H1 (cell line): ENCODE data around the gene HENMT1. TPM values are rescaled to one million over a fixed set of nuclear protein-coding genes. Genes with fewer than 3 reads are reported as not detected.

Experiments used
- CTCF ChIA-PET: fragments of 300-600 bp; sonication (Branson Sonifier 250); formaldehyde crosslinking; loops from one replicate; lab custom pipeline; 2021; ENCODE audit not compliant: partially characterized antibody; lab: Charles Lee
- POLR2A ChIA-PET: fragments of 300-600 bp; sonication (Branson Sonifier 250); formaldehyde crosslinking; loops from one replicate; lab custom pipeline; 2021; ENCODE audit warnings: inconsistent platforms; ENCODE audit not compliant: partially characterized antibody; lab: Charles Lee
- DNase-seq, 2 experiments: peaks; one replicate each; pipeline versions ENCODE4 v3.0.0 to v3.0.0-alpha.2; 2010 to 2022; ENCODE audit warnings: low spot score in 2 of 2, low read depth in 1 of 2, mixed read lengths in 1 of 2
- FAIRE-seq: peaks from 2 replicates; lab custom pipeline; 2011; peaks lifted over from hg19 to GRCh38; lab: Jason Lieb, UNC
- H2AFZ ChIP-seq: 2 replicates; pipeline ENCODE4 v1.8.1; 2012; ENCODE audit warnings: low read length, inconsistent platforms
- H2AK5ac ChIP-seq: 2 replicates; pipeline ENCODE4 v1.6.1; 2013; ENCODE audit warnings: low read depth, low read length
- H2BK120ac ChIP-seq: replicated peaks from 2 replicates; pipeline ENCODE3; 2013; ENCODE audit warnings: low read depth, low read length, inconsistent platforms
- H2BK12ac ChIP-seq: 2 replicates; pipeline ENCODE4 v1.6.1; 2013; ENCODE audit warnings: low read depth, low read length
- H2BK15ac ChIP-seq: 2 replicates; pipeline ENCODE4 v1.6.1; 2013; ENCODE audit warnings: low read length
- H2BK20ac ChIP-seq: 2 replicates; pipeline ENCODE4 v1.6.1; 2013; ENCODE audit warnings: low read length
- H2BK5ac ChIP-seq: 2 replicates; pipeline ENCODE4 v1.6.1; 2013; ENCODE audit warnings: low read depth, low read length
- H3K14ac ChIP-seq: 2 replicates; pipeline ENCODE4 v1.6.1; 2013; ENCODE audit warnings: inconsistent platforms; ENCODE audit not compliant: insufficient read length
- H3K18ac ChIP-seq: 2 replicates; pipeline ENCODE4 v1.6.1; 2013; ENCODE audit warnings: low read length; ENCODE audit errors: extremely low read depth
- H3K23ac ChIP-seq: 2 replicates; pipeline ENCODE4 v1.6.1; 2013; ENCODE audit warnings: inconsistent platforms; ENCODE audit not compliant: insufficient read length
- H3K23me2 ChIP-seq: 2 replicates; pipeline ENCODE4 v1.6.1; 2013; ENCODE audit warnings: low read depth, low read length
- H3K27ac ChIP-seq: 2 replicates; pipeline ENCODE4 v1.6.1; 2011; ENCODE audit warnings: low read depth, low read length, inconsistent platforms
- H3K27me3 ChIP-seq, 4 experiments: replicated peaks in 1 of 4; 1 replicate in 1 of 4; 2 replicates in 3 of 4; pipeline versions ENCODE4 v1.6.1 to v1.8.1; 2011 to 2013; ENCODE audit warnings: low read length in 3 of 4, mild to moderate bottlenecking in 3 of 4, inconsistent platforms in 2 of 4, mixed read lengths in 2 of 4, moderate library complexity in 1 of 4; ENCODE audit not compliant: control insufficient read depth in 3 of 4, insufficient read depth in 3 of 4; ENCODE audit errors: extremely low read depth in 1 of 4
- H3K36me3 ChIP-seq, 4 experiments: 2 replicates each; pipeline versions ENCODE4 v1.6.1 to v1.8.1; 2011 to 2013; ENCODE audit warnings: mild to moderate bottlenecking in 4 of 4, low read length in 3 of 4, moderate library complexity in 2 of 4, control low read depth in 1 of 4, inconsistent platforms in 1 of 4; ENCODE audit not compliant: insufficient read depth in 4 of 4, control insufficient read depth in 2 of 4
- H3K4ac ChIP-seq: replicated peaks from 2 replicates; pipeline ENCODE3; 2013; ENCODE audit warnings: low read length, low read depth, mixed read lengths, inconsistent platforms; ENCODE audit not compliant: insufficient read length
- H3K4me1 ChIP-seq, 4 experiments: replicated peaks in 1 of 4; 1 replicate in 1 of 4; 2 replicates in 3 of 4; pipeline versions ENCODE4 v1.6.1 to v1.8.1; 2011 to 2013; ENCODE audit warnings: low read length in 3 of 4, inconsistent platforms in 2 of 4, mixed read lengths in 1 of 4; ENCODE audit not compliant: insufficient read depth in 4 of 4, control insufficient read depth in 3 of 4
- H3K4me2 ChIP-seq, 2 experiments: 2 replicates each; pipeline versions ENCODE4 v1.6.1 to v1.8.1; 2011 to 2013; ENCODE audit warnings: low read depth in 2 of 2, low read length in 2 of 2, control low read depth in 1 of 2, inconsistent platforms in 1 of 2, mild to moderate bottlenecking in 1 of 2; ENCODE audit not compliant: insufficient read depth in 1 of 2
- H3K4me3 ChIP-seq, 4 experiments: fragments of 200-600, 300-600 bp in 1 of 4; sonication (generic), shearing (Covaris generic), sonication (Bioruptor Twin) in 1 of 4; 2 replicates each; pipeline versions ENCODE4 v1.5.1 to v1.8.1; 2011 to 2016; ENCODE audit warnings: low read length in 4 of 4, low read depth in 3 of 4, control low read depth in 2 of 4, inconsistent platforms in 2 of 4, mild to moderate bottlenecking in 2 of 4, mixed read lengths in 1 of 4, moderate library complexity in 1 of 4; ENCODE audit not compliant: insufficient read depth in 2 of 4; ENCODE audit errors: extremely low read depth in 1 of 4
- H3K56ac ChIP-seq: replicated peaks from 2 replicates; pipeline ENCODE3; 2013; ENCODE audit warnings: low read depth, mild to moderate bottlenecking, mixed read lengths, low read length, inconsistent platforms; ENCODE audit not compliant: insufficient read length
- H3K79me1 ChIP-seq: 2 replicates; pipeline ENCODE4 v1.6.1; 2013; ENCODE audit warnings: low read depth, low read length, control low read depth
- H3K79me2 ChIP-seq, 2 experiments: 2 replicates each; pipeline versions ENCODE4 v1.6.1 to v1.8.1; 2012 to 2013; ENCODE audit warnings: low read length in 2 of 2, mild to moderate bottlenecking in 2 of 2, inconsistent platforms in 1 of 2; ENCODE audit not compliant: insufficient read depth in 2 of 2, control insufficient read depth in 1 of 2
- H3K9ac ChIP-seq, 4 experiments: replicated peaks in 1 of 4; 1 replicate in 1 of 4; 2 replicates in 3 of 4; pipeline versions ENCODE4 v1.6.1 to v1.8.1; 2011 to 2013; ENCODE audit warnings: low read depth in 3 of 4, low read length in 3 of 4, control low read depth in 2 of 4, mild to moderate bottlenecking in 2 of 4, moderate library complexity in 2 of 4, inconsistent platforms in 1 of 4; ENCODE audit errors: extremely low read depth in 1 of 4
- H3K9me3 ChIP-seq, 2 experiments: 2 replicates each; pipeline versions ENCODE4 v1.6.1 to v1.8.1; 2012 to 2013; ENCODE audit warnings: mild to moderate bottlenecking in 2 of 2, moderate library complexity in 2 of 2, control low read depth in 1 of 2, inconsistent platforms in 1 of 2, low read depth in 1 of 2, low read length in 1 of 2, mixed read lengths in 1 of 2; ENCODE audit not compliant: insufficient read depth in 2 of 2
- H4K20me1 ChIP-seq, 2 experiments: replicated peaks in 1 of 2; 2 replicates each; pipeline versions ENCODE3 to v1.8.1; 2011 to 2013; ENCODE audit warnings: inconsistent platforms in 2 of 2, low read length in 2 of 2, mild to moderate bottlenecking in 1 of 2; ENCODE audit not compliant: insufficient read depth in 2 of 2, control insufficient read depth in 1 of 2
- H4K5ac ChIP-seq: 2 replicates; pipeline ENCODE4 v1.6.1; 2013; ENCODE audit warnings: low read length, low read depth, mixed read lengths, inconsistent platforms; ENCODE audit not compliant: insufficient read length
- H4K8ac ChIP-seq: 2 replicates; pipeline ENCODE4 v1.8.0; 2013; ENCODE audit warnings: mild to moderate bottlenecking, moderate library complexity, low read length, inconsistent platforms; ENCODE audit not compliant: insufficient read depth; ENCODE audit errors: extremely low read depth
- H4K91ac ChIP-seq: replicated peaks from 2 replicates; pipeline ENCODE3; 2013; ENCODE audit warnings: low read length, mixed read lengths, inconsistent platforms; ENCODE audit not compliant: insufficient read length
- CEBPB ChIP-seq: IDR thresholded peaks from 2 replicates; pipeline ENCODE4 v1.6.1; 2012; ENCODE audit warnings: low read depth, low read length
- FOSL1 ChIP-seq: IDR thresholded peaks from 2 replicates; pipeline ENCODE4 v1.6.1; 2011; ENCODE audit warnings: mild to moderate bottlenecking, low read depth, low read length, moderate library complexity; ENCODE audit not compliant: insufficient read depth
- HDAC2 ChIP-seq, 2 experiments: fragments of 300-600 bp in 1 of 2; sonication (generic) in 1 of 2; IDR thresholded peaks; 2 replicates each; pipeline ENCODE4 v1.6.1; 2011 to 2012; ENCODE audit warnings: low read depth in 2 of 2, low read length in 2 of 2, mild to moderate bottlenecking in 2 of 2, moderate library complexity in 2 of 2, borderline replicate concordance in 1 of 2, inconsistent platforms in 1 of 2
- NRF1 ChIP-seq: IDR thresholded peaks from 2 replicates; pipeline ENCODE4 v1.6.1; 2011; ENCODE audit warnings: mild to moderate bottlenecking, low read depth, low read length, improper control_type of control experiment
- POLR2A ChIP-seq, 2 experiments: IDR thresholded peaks; 1 replicate in 1 of 2; 2 replicates in 1 of 2; pipeline ENCODE4 v1.6.1; 2011; ENCODE audit warnings: low read depth in 2 of 2, low read length in 2 of 2, mild to moderate bottlenecking in 2 of 2; ENCODE audit errors: control extremely low read depth in 1 of 2
- RAD21 ChIP-seq, 2 experiments: IDR thresholded peaks in 1 of 2; conservative IDR thresholded peaks in 1 of 2; 2 replicates each; pipeline ENCODE4 v1.6.1; 2011; ENCODE audit warnings: low read depth in 2 of 2, low read length in 2 of 2, improper control_type of control experiment in 1 of 2, inconsistent platforms in 1 of 2, mild to moderate bottlenecking in 1 of 2, moderate library complexity in 1 of 2
- RBBP5 ChIP-seq: IDR thresholded peaks from 2 replicates; pipeline ENCODE4 v1.7.1; 2012; ENCODE audit warnings: low read depth, mild to moderate bottlenecking, inconsistent platforms, low read length, moderate library complexity, borderline replicate concordance
- SP1 ChIP-seq: IDR thresholded peaks from 2 replicates; pipeline ENCODE4 v1.6.1; 2011; ENCODE audit warnings: low read depth, low read length
- SRF ChIP-seq: IDR thresholded peaks from 2 replicates; pipeline ENCODE4 v1.6.1; 2011; ENCODE audit warnings: mild to moderate bottlenecking, low read depth, low read length, moderate library complexity
- WGBS, 2 experiments: shearing (Covaris generic) in 1 of 2; methylation state at CpG; one replicate each; pipeline versions ENCODE4 v1.1.6 to v1.1.7; 2013 to 2015; ENCODE audit warnings: low lambda C conversion rate in 2 of 2, mixed read lengths in 2 of 2, inconsistent platforms in 1 of 2, low coverage in 1 of 2, missing lambda C conversion rate in 1 of 2; ENCODE audit not compliant: insufficient replicate concordance in 2 of 2, insufficient coverage in 1 of 2, insufficient read length in 1 of 2; ENCODE audit errors: extremely low coverage in 1 of 2, missing lambda C conversion rate in 1 of 2; 5-methylcytosine and 5-hydroxymethylcytosine counted together
- polyA plus RNA-seq, 7 experiments: library from polyadenylated mRNA; depleted of rRNA in 3 of 7; stranded (reverse) in 5 of 7; unstranded in 2 of 7; fragments of >200 nt in 5 of 7; fragments of 200-250 nt in 2 of 7; gene quantifications; 1 replicate in 5 of 7; 2 replicates in 1 of 7; 4 replicates in 1 of 7; pipeline versions ENCODE4 v1.2.1 to v1.2.3, GENCODE V29; 2011 to 2013; ENCODE audit warnings: missing spikeins in 2 of 7, mixed read lengths in 2 of 7
- total RNA-seq: library from RNA; stranded (reverse); fragmentation: NEBNext Ultra II Directional; extraction: Animal tissue kit (Norgen Biotek cat#: 25700); gene quantifications from 2 replicates; pipeline ENCODE4 v1.2.1, GENCODE V29; 2021

Gene HENMT1
- total and polyA plus RNA-seq, 2 of the 8 experiments (the other 6 are each of a cell fraction or from before 2014, with no cell fraction given): 2.9 to 5.6 TPM

DNA sequence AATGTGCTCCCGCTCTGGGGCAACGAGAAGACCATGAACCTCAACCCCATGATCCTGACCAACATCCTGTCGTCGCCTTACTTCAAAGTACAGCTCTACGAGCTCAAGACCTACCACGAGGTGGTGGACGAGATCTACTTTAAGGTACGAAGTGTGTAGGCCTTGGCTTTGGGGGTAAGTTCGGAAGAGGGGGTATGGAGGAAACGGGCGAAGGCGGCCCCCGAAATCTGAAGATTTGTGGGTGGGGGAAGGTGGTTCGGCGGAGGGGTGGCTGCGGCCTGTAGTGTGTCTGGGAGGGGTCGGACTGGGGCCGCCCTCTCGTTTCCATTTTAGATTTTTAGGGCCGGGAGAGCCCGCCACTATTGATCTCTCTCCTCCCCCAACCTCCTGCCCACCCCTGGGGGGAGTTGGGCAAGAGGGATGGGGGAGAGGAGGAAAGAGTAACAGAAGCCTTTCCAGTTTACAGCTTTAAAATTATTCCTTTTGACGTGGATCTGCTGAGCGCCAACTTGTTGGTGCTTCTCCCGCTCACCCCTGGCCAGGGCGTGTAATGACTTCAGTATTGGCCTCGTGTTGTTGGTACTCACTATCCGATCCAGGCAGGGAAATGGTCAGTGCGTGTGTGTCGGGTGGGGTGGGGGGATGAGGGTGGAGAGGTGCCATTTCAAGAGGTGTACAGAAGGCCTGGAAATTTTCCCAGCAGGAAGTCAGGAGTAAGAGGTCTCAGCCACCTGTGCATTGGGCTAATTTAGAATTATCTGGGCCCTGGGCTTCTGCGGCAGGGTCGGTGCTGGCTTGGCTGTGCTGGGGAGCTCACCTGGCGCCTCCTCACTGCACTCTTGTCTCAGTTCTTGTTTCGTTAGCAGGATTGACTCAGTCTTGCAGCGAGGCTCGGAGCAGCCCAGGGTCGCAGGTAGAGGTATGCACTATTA is 32.1 kb upstream of the HENMT1 start:
- Histone ChIP-seq H4K20me1 (peaks cover 2 to 3% of the 10 kb centered on the region in 2 experiments), H3K4me2 (peak overlapping the region; percentile 68 to 87), H4K8ac (peak overlapping the region; percentile 100; the same call in 1 of the 2 replicates), H2BK15ac (0 out of 2 replicates have a peak overlapping the region, but pooled peaks have one; percentile 78), H2AK5ac (no peak overlapping the region; the same call in 1 of the 2 replicates), H3K18ac (peak overlapping the region; percentile 91), H3K36me3 (peaks cover 4 to 28% (median 21%) of the 10 kb centered on the region in 4 experiments), H3K27ac (peak overlapping the region; percentile 96), H3K23ac (no peak overlapping the region), H2AFZ (no peak overlapping the region), H3K79me1 (no peaks in the 10 kb centered on the region; the same call in 1 of the 2 replicates), H2BK20ac (no peak overlapping the region), H3K79me2 (peaks cover 17 to 67% of the 10 kb centered on the region in 2 experiments), H3K4ac (peak overlapping the region; percentile 87), H3K27me3 (no peaks in the 10 kb centered on the region; a peak in 1 of 7 replicates), H2BK120ac (peak overlapping the region; percentile 77), H2BK5ac (peak overlapping the region; percentile 97), H4K5ac (peak overlapping the region; percentile 53), H3K4me3 (peak overlapping the region; percentile 72 to 99 (median 96)), H4K91ac (peak overlapping the region; percentile 93), H3K14ac (no peak overlapping the region), H3K56ac (peak overlapping the region; percentile 92), H3K4me1 (peaks cover 0 to 2% (median 0%) of the 10 kb centered on the region in 4 experiments; a peak in 1 of 7 replicates), H3K23me2 (peaks cover 4% of the 10 kb centered on the region; the same call in 1 of the 2 replicates), H2BK12ac (peak overlapping the region; percentile 88), H3K9me3 (no peaks in the 10 kb centered on the region), H3K9ac (peak overlapping the region; percentile 88 to 97 (median 94))
- peak in 1 of 2 experiments; percentile 67 for DNase-seq
- 1% methylated on average over 30 of the region's 36 CpGs; no CpG with 5 or more reads in 1 of the 2 experiments for WGBS, 2 experiments
- ChIA-PET CTCF (interaction anchor here (0.7 to 3.7 kb wide), 12 partner anchors 12 to 1283 kb away, joined by 3 to 20 read pairs (median 3); partner anchors contain the start of gene FNDC7), POLR2A (interaction anchor here (0.9 to 4.2 kb wide), 20 partner anchors 8 to 537 kb away, joined by 3 to 79 read pairs (median 4); partner anchors contain the start of genes EEIG2, FNDC7, HENMT1 and STXBP3)
- FAIRE-seq: no peak
- no peak for TF ChIP-seq SRF
- TF ChIP-seq POLR2A (IDR thresholded peaks at IDR 0.05; ENCODE audit: control extremely low read depth in 1 of 2, low read depth in 2 of 2, low read length in 2 of 2): no peak; a peak in 1 of 3 replicates
- TF ChIP-seq FOSL1: no peak
- no peak for TF ChIP-seq CEBPB
- no peak for TF ChIP-seq NRF1
- TF ChIP-seq SP1: no peak
- no peak for TF ChIP-seq RBBP5
- peak; percentile 23 to 41; a peak in 3 of 4 replicates for TF ChIP-seq RAD21 (IDR thresholded peaks at IDR 0.05 in 1 of 2, conservative IDR thresholded peaks at IDR 0.05 in 1 of 2; ENCODE audit: low read depth in 2 of 2, low read length in 2 of 2)
- TF ChIP-seq HDAC2 (IDR thresholded peaks at IDR 0.05; ENCODE audit: borderline replicate concordance in 1 of 2, low read depth in 2 of 2, low read length in 2 of 2): no peak
